SK-N-MC (cell line): ENCODE data around the gene JMJD1C.

Experiments used
- EZH2 ChIP-seq: fragments of 200-600 bp; sonication (generic); IDR thresholded peaks from one replicate; pipeline ENCODE4 v1.6.1; 2017; ENCODE audit warnings: antibody characterized with exemption
- POLR2AphosphoS5 ChIP-seq: IDR thresholded peaks from 2 replicates; pipeline ENCODE4 v1.6.1; 2012; ENCODE audit warnings: mild to moderate bottlenecking, low read depth, low read length, borderline replicate concordance

GRCh38 chr10:63145782-63146181 is 320.0 kb downstream of the JMJD1C start:
- TF ChIP-seq POLR2AphosphoS5 = no peak
- no peak for TF ChIP-seq EZH2
